GM18907 (cell line): ENCODE data around the gene C1QTNF8.

Experiments used
- ATAC-seq: cut with Tn5 transposase; IDR thresholded peaks from one replicate; pipeline ENCODE4 v1.9.1; 2021; ENCODE audit warnings: mild to moderate bottlenecking, moderate library complexity; ENCODE audit not compliant: unreplicated experiment

The C1QTNF8 gene

DNA sequence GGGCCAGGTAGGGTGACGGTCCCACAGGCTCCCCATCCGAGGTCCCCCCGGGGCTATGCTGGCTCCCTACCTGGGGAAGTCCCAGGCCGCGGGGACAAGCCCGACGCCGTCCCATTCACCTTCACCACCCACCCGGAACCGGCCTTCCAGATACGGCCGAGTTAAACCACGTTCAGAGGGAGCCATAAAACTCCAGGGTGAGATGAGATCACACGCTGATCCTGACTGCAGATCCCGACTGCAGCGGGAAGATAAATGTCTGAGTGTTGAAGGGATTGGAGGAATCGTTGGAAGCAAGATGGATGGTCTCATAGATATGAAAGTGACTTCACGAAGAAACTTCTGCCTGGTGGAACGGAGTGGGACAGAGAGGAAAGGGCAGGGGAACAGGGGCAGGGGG lies 13.6 kb upstream of the C1QTNF8 start:
- ATAC-seq = no peak

DNA sequence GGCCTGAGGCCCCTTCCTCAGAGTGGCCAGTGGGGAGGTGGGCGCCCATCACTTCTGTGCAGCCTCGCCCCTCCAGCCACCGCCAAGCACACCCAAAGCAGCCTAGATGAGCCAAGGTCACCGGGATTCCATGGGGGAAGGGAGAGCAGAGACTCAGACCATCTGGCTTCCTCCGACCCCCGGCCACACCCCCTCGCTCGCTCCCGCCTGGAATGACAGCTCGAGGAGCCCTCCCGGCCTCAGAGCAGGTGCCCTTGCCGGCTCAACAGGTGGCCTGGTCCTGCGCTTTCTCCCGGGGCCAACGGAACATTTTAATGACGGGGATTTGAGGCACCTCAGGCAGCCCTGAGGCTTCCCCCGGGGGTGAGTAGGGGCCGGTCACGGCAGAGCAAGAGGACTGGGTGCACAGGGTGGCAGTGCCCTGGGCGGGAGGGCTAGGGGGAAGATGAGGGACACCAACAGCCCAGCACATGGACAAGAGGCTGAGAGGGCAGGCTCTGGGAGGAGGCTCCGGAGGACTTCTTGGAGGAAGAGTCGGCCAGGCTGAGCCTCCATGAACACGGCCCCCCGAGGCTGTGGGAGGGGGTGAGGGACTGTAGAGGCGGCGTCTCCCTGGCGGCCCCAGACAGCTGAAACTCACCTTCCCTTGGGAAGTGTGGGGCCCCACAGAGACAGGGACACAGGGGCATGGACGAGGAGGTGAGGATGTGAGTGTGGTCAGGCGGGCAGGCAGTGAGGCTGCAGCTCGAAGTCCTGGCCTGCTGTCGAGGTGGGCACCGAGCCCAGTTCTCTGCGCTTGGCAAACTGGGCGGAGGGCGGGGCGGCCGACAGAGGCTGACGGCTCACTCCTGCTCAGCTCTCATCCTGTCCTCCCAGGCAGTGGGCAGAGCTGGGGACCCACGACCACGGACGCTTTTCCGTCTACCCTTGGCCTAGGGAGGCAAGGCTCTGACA lies 12.5 kb upstream of the C1QTNF8 start:
- no peak for ATAC-seq

- no peak for ATAC-seq
Measured at GRCh38 chr16:1107731-1108130, 11.7 kb upstream of the C1QTNF8 start.

DNA sequence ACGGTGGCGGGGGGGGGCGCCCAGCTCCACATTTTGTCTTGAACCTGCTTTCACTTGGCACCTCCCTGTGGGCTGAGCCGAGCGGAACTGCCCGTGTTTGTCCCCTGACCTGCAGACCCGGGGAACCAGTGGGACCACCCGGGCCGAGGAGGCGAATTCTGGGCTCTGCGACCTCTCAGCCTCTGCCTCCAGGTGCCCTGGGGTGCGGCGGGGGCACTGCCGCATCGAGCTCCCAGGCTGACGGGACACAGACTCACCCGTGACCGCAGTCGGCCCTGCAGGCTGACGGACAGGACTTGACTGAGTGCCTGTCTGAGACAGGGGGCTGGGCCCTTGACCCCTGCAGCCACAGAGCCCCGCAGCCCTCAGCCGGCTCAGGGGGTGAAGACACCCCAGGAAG lies 11.1 kb upstream of the C1QTNF8 start:
- ATAC-seq = no peak

DNA sequence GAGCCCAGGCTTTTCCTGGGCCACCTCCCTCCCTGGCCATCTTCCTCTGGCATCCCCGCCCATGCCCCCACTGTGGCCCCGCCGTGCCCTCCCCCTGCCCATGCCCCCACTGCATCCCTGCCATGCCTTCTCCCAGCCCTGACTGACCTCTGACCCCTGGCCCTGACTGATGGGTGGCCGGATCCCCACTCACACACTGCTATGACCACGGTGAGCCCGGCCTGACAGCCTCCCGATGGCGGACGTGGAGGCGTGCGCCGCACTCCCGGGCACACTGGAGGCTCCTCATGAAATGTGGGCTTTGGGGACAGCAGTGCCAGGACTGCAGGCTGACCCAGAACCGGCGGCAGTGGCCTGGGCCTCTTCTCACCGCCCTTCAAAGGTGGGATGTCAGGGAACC lies 10.6 kb upstream of the C1QTNF8 start:
- no peak for ATAC-seq

- ATAC-seq = no peak
Measured at GRCh38 chr16:1105888-1106620, 10.0 kb upstream of the C1QTNF8 start.

GRCh38 chr16:1103636-1103980 lies 7.6 kb upstream of the C1QTNF8 start:
- ATAC-seq = no peak

- ATAC-seq = no peak
Measured at GRCh38 chr16:1102921-1103635, 7.0 kb upstream of the C1QTNF8 start.

- ATAC-seq = no peak
Measured at GRCh38 chr16:1102333-1102700, 6.3 kb upstream of the C1QTNF8 start.

DNA sequence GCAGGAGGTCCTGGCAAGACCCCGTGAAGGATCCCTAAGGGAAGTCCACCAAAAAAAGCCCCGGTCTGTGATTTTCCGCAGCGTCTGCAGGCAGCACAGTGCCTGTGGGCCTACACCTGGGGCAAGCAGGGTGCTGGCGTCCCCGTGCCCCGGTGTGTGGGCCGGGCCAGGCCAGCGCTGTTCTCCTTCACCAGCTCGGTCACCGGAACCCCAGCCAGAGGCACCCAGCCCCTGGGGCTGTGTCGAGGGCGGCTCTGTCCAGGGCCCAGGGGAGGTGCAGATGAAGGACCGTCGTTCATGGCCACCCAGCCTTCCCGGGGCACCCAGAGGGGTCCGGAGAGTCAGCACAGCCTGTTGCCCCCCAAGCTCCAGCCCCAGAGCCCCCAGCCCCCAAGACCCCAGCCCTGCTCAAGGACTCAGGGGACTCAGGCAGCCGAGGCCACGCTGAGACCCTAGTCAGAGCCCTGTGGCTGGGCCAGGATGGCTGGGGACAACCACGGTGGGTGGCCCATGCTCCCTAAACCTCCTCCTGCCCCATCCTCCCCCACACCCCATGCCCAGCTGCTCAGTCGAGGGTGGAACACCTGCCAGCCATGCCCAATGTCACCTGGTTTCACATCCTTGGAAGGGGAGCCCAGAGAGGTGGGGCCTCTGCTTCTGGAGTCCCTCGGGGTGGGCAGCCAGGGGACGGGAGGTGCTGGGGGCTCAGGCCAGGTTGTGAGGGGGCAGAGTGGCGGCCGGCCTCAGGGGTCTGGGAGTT lies 5.7 kb upstream of the C1QTNF8 start:
- no peak for ATAC-seq

- no peak for ATAC-seq
Measured at GRCh38 chr16:1101133-1101532, 5.1 kb upstream of the C1QTNF8 start.

DNA sequence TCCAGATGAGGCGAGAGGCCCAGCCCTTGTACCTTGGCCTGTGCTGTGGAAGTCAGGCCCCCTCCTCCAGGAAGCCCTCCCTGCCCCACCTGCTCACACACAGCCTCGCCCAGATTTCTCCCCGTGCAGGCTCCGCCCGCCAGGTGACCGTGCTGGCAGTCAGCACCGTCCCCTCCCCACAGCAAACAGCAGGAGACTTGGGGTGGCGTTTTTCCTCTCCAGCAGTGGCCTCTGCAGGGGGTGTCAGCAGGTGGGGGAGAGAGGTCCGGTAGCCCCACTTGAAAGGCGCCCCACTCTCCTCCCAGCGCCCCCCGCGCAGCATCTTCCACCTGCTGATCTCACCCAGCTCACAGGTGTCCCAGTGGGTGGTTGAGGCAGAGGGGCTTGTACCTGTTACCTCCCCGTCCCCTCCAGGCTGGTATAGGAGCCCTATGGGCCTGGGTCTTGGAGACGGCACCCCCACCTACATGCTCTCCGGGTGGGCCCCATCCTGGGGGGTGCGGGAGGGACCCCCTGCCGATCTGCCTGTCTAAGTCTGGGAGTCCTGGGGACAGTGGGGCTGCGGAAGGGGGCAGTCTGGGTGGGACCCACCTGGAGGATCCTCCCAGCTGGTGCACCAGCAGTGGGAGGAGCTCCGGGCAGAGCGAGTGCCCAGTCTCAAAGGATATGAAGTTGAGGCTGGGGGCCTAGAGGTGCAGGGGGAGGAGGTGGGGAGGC lies 4.2 kb upstream of the C1QTNF8 start:
- ATAC-seq = no peak

GRCh38 chr16:1099189-1100083 lies 3.4 kb upstream of the C1QTNF8 start:
- ATAC-seq = no peak

- no peak for ATAC-seq
Measured at GRCh38 chr16:1098266-1098991, 2.4 kb upstream of the C1QTNF8 start.

- no peak for ATAC-seq
Measured at GRCh38 chr16:1097800-1098199, 1.8 kb upstream of the C1QTNF8 start.

GRCh38 chr16:1097156-1097555 lies 1.1 kb upstream of the C1QTNF8 start:
- ATAC-seq = no peak

GRCh38 chr16:1095450-1096168 lies 435 bp downstream of the C1QTNF8 start:
- ATAC-seq = no peak
